GM13976 (cell line): Measurements from ENCODE around the gene SRRM4.

Experiments used
- DNase-seq: peaks from one replicate; pipeline ENCODE4 v3.0.0; 2012; ENCODE audit warnings: low spot score
- CTCF ChIP-seq: IDR thresholded peaks from 2 replicates; pipeline ENCODE4 v1.5.1; 2012; ENCODE audit warnings: borderline replicate concordance, mild to moderate bottlenecking; ENCODE audit not compliant: insufficient read depth; ENCODE audit errors: extremely low read depth, missing control alignments, control extremely low read depth
- in situ Hi-C: fragments of 300-500 bp; cut with MboI; formaldehyde crosslinking; loops from one replicate; pipeline ENCODE4 v1.12.0; 2022; ENCODE audit warnings: low sequenced_read_pairs, mixed read lengths, inconsistent platforms; ENCODE audit not compliant: unreplicated experiment

SRRM4 gene

GRCh38 chr12:118981285-118982211, at the start of gene SRRM4:
SRRM4 (plus strand) TSS chr12:118981541; CDS start chr12:118981883, 342 bp downstream.
- DNase-seq, result peak; percentile 42
- no peak for TF ChIP-seq CTCF
- in situ Hi-C loops, result no loop called here

GRCh38 chr12:118946256-118946655, 35.1 kb upstream of the SRRM4 start:
- in situ Hi-C loops, result no loop called here

GRCh38 chr12:118958520-118958919, 22.8 kb upstream of the SRRM4 start:
- no peak for DNase-seq

More at GRCh38 chr12:118946256-118946655, 35.1 kb upstream of the SRRM4 start:
- no peak for DNase-seq
- no peak for TF ChIP-seq CTCF

GRCh38 chr12:118959348-118959747, 22.0 kb upstream of the SRRM4 start:
- no peak for DNase-seq
- no peak for TF ChIP-seq CTCF
- in situ Hi-C loops, result no loop called here

More at GRCh38 chr12:118958520-118958919, 22.8 kb upstream of the SRRM4 start:
- TF ChIP-seq CTCF, result no peak
- in situ Hi-C loops, result no loop called here

GRCh38 chr12:118959985-118960560, 21.3 kb upstream of the SRRM4 start:
- in situ Hi-C loops, result no loop called here
- DNase-seq, result no peak
- no peak for TF ChIP-seq CTCF

- DNase-seq, result no peak
- in situ Hi-C loops, result no loop called here
- no peak for TF ChIP-seq CTCF
Measured at GRCh38 chr12:118960865-118961264, 20.5 kb upstream of the SRRM4 start.
